ENCODE results near the gene PLCB4.

The PLCB4 gene

GRCh38 chr20:9411833-9412232 is 342.9 kb downstream of the PLCB4 start:
- no peak for TF ChIP-seq POLR2AphosphoS5 (IDR thresholded peaks at IDR 0.05; ENCODE audit: borderline replicate concordance, low read depth, low read length)
- Histone ChIP-seq H3K4me3 (no peak overlapping the region), H3K9me3 (ENCODE audit: low read depth, low read length) (no peaks in the 10 kb centered on the region), H3K36me3 (ENCODE audit: insufficient read depth, low read length) (no peaks in the 10 kb centered on the region), H3K9ac (ENCODE audit: insufficient read length) (no peak overlapping the region), H3K27ac (no peak overlapping the region)
- DNase-seq (ENCODE audit: low read depth, low spot score): no peak

- H3K9ac ChIP-seq (ENCODE audit: insufficient read length): no peak overlapping the region
- H3K27ac ChIP-seq: no peak overlapping the region
- H3K4me3 ChIP-seq: no peak overlapping the region
- H3K36me3 ChIP-seq (ENCODE audit: insufficient read depth, low read length): no peaks in the 10 kb centered on the region
- no peak for TF ChIP-seq FOXP2 (optimal IDR thresholded peaks at IDR 0.05; ENCODE audit: control extremely low read depth, extremely low read length, insufficient read depth)
- no peak for TF ChIP-seq EZH2 (IDR thresholded peaks at IDR 0.05)
- no peak for TF ChIP-seq POLR2AphosphoS5 (IDR thresholded peaks at IDR 0.05; ENCODE audit: borderline replicate concordance, low read depth, low read length)
- no peak for DNase-seq (ENCODE audit: low read depth, low spot score)
- H3K9me3 ChIP-seq (ENCODE audit: low read depth, low read length): no peaks in the 10 kb centered on the region
Observed at GRCh38 chr20:9412309-9412708, 343.4 kb downstream of the PLCB4 start.

- H3K27ac ChIP-seq: no peak overlapping the region
- H3K36me3 ChIP-seq (ENCODE audit: insufficient read depth, low read length): no peaks in the 10 kb centered on the region
- H3K9ac ChIP-seq (ENCODE audit: insufficient read length): no peak overlapping the region
- no peaks in the 10 kb centered on the region for H3K9me3 ChIP-seq (ENCODE audit: low read depth, low read length)
- DNase-seq (ENCODE audit: low read depth, low spot score): no peak
- H3K4me3 ChIP-seq: no peak overlapping the region
- TF ChIP-seq EZH2 (IDR thresholded peaks at IDR 0.05) (no peak), FOXP2 (optimal IDR thresholded peaks at IDR 0.05; ENCODE audit: control extremely low read depth, extremely low read length, insufficient read depth) (no peak), POLR2AphosphoS5 (IDR thresholded peaks at IDR 0.05; ENCODE audit: borderline replicate concordance, low read depth, low read length) (no peak)
Observed at GRCh38 chr20:9413001-9413400, 344.1 kb downstream of the PLCB4 start.

- Histone ChIP-seq H3K9me3 (ENCODE audit: low read depth, low read length) (no peaks in the 10 kb centered on the region), H3K36me3 (ENCODE audit: insufficient read depth, low read length) (no peaks in the 10 kb centered on the region), H3K9ac (ENCODE audit: insufficient read length) (no peak overlapping the region), H3K27ac (no peak overlapping the region), H3K4me3 (no peak overlapping the region)
- DNase-seq (ENCODE audit: low read depth, low spot score): no peak
- TF ChIP-seq FOXP2 (optimal IDR thresholded peaks at IDR 0.05; ENCODE audit: control extremely low read depth, extremely low read length, insufficient read depth) (no peak), EZH2 (IDR thresholded peaks at IDR 0.05) (no peak), POLR2AphosphoS5 (IDR thresholded peaks at IDR 0.05; ENCODE audit: borderline replicate concordance, low read depth, low read length) (no peak)
Observed at GRCh38 chr20:9415426-9415825, 346.5 kb downstream of the PLCB4 start.

GRCh38 chr20:9416421-9416820 is 347.5 kb downstream of the PLCB4 start:
- Histone ChIP-seq H3K9me3 (ENCODE audit: low read depth, low read length) (no peaks in the 10 kb centered on the region), H3K27ac (no peak overlapping the region), H3K36me3 (ENCODE audit: insufficient read depth, low read length) (no peaks in the 10 kb centered on the region), H3K9ac (ENCODE audit: insufficient read length) (no peak overlapping the region), H3K4me3 (no peak overlapping the region)
- no peak for DNase-seq (ENCODE audit: low read depth, low spot score)
- TF ChIP-seq FOXP2 (optimal IDR thresholded peaks at IDR 0.05; ENCODE audit: control extremely low read depth, extremely low read length, insufficient read depth) (no peak), POLR2AphosphoS5 (IDR thresholded peaks at IDR 0.05; ENCODE audit: borderline replicate concordance, low read depth, low read length) (no peak), EZH2 (IDR thresholded peaks at IDR 0.05) (no peak)

- Histone ChIP-seq H3K4me3 (no peak overlapping the region), H3K9me3 (ENCODE audit: low read depth, low read length) (no peaks in the 10 kb centered on the region), H3K36me3 (ENCODE audit: insufficient read depth, low read length) (no peaks in the 10 kb centered on the region), H3K27ac (no peak overlapping the region), H3K9ac (ENCODE audit: insufficient read length) (no peak overlapping the region)
- no peak for DNase-seq (ENCODE audit: low read depth, low spot score)
- TF ChIP-seq FOXP2 (optimal IDR thresholded peaks at IDR 0.05; ENCODE audit: control extremely low read depth, extremely low read length, insufficient read depth): no peak
Observed at GRCh38 chr20:9417665-9418064, 348.8 kb downstream of the PLCB4 start.

- no peaks in the 10 kb centered on the region for H3K36me3 ChIP-seq (ENCODE audit: insufficient read depth, low read length)
- no peak for DNase-seq (ENCODE audit: low read depth, low spot score)
- H3K9ac ChIP-seq (ENCODE audit: insufficient read length): no peak overlapping the region
- no peak for TF ChIP-seq POLR2AphosphoS5 (IDR thresholded peaks at IDR 0.05; ENCODE audit: borderline replicate concordance, low read depth, low read length)
- no peak for TF ChIP-seq FOXP2 (optimal IDR thresholded peaks at IDR 0.05; ENCODE audit: control extremely low read depth, extremely low read length, insufficient read depth)
- no peak for TF ChIP-seq EZH2 (IDR thresholded peaks at IDR 0.05)
- no peaks in the 10 kb centered on the region for H3K9me3 ChIP-seq (ENCODE audit: low read depth, low read length)
- no peak overlapping the region for H3K4me3 ChIP-seq
- H3K27ac ChIP-seq: no peak overlapping the region
Observed at GRCh38 chr20:9422321-9423057, 353.6 kb downstream of the PLCB4 start.

GRCh38 chr20:9424551-9424950 is 355.7 kb downstream of the PLCB4 start:
- DNase-seq (ENCODE audit: low read depth, low spot score): no peak
- TF ChIP-seq FOXP2 (optimal IDR thresholded peaks at IDR 0.05; ENCODE audit: control extremely low read depth, extremely low read length, insufficient read depth): no peak
- TF ChIP-seq POLR2AphosphoS5 (IDR thresholded peaks at IDR 0.05; ENCODE audit: borderline replicate concordance, low read depth, low read length): no peak
- no peak for TF ChIP-seq EZH2 (IDR thresholded peaks at IDR 0.05)

More at GRCh38 chr20:9424551-9424950, 355.7 kb downstream of the PLCB4 start:
- no peak overlapping the region for H3K27ac ChIP-seq
- H3K9me3 ChIP-seq (ENCODE audit: low read depth, low read length): no peaks in the 10 kb centered on the region
- no peak overlapping the region for H3K9ac ChIP-seq (ENCODE audit: insufficient read length)
- no peak overlapping the region for H3K4me3 ChIP-seq
- no peaks in the 10 kb centered on the region for H3K36me3 ChIP-seq (ENCODE audit: insufficient read depth, low read length)
